NOMO-1 (cell line): ENCODE results near the gene COL9A3.

Source experiments
- DNase-seq, 2 experiments: peaks; one replicate each; lab custom pipeline; 2025; ENCODE audit not compliant: unreplicated experiment in 2 of 2; lab: John Stamatoyannopoulos, UW

The COL9A3 gene

GRCh38 chr20:62890444-62890843 is 73.6 kb downstream of the COL9A3 start:
- DNase-seq, result no peak
